ENCODE data around the gene SYVN1.

GRCh38 chr11:65083834-65084597, 50.3 kb downstream of the SYVN1 start, which contains the start of the genes CDCA5 and ZFPL1:
- TF ChIP-seq, protein P1, sequence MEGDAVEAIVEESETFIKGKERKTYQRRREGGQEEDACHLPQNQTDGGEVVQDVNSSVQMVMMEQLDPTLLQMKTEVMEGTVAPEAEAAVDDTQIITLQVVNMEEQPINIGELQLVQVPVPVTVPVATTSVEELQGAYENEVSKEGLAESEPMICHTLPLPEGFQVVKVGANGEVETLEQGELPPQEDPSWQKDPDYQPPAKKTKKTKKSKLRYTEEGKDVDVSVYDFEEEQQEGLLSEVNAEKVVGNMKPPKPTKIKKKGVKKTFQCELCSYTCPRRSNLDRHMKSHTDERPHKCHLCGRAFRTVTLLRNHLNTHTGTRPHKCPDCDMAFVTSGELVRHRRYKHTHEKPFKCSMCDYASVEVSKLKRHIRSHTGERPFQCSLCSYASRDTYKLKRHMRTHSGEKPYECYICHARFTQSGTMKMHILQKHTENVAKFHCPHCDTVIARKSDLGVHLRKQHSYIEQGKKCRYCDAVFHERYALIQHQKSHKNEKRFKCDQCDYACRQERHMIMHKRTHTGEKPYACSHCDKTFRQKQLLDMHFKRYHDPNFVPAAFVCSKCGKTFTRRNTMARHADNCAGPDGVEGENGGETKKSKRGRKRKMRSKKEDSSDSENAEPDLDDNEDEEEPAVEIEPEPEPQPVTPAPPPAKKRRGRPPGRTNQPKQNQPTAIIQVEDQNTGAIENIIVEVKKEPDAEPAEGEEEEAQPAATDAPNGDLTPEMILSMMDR (IDR thresholded peaks at IDR 0.05) = no peak
- TF ChIP-seq EZH2 (IDR thresholded peaks at IDR 0.05; ENCODE audit: borderline replicate concordance, insufficient read depth, low read depth, low read length, poor library complexity, severe bottlenecking) = no peak
